ACC112 (cell line): ENCODE results near the gene TUB.

Experiments used
- H2AFZ ChIP-seq: fragments of 200-600 bp; sonication (generic); one replicate; pipeline ENCODE4 v1.6.0; 2017; ENCODE audit warnings: antibody characterized with exemption, low read length; ENCODE audit not compliant: unreplicated experiment
- H3K27ac ChIP-seq: fragments of 200-600 bp; sonication (generic); 2 replicates; pipeline ENCODE4 v1.5.1; 2014; ENCODE audit warnings: low read depth, mild to moderate bottlenecking, antibody characterized with exemption, low read length, moderate library complexity
- H3K27me3 ChIP-seq: fragments of 200-600 bp; sonication (generic); 2 replicates; pipeline ENCODE4 v1.6.1; 2014; ENCODE audit warnings: mild to moderate bottlenecking, antibody characterized with exemption, low read length, moderate library complexity, mixed read lengths; ENCODE audit not compliant: insufficient read depth
- H3K36me3 ChIP-seq: fragments of 200-600 bp; sonication (generic); 2 replicates; pipeline ENCODE4 v1.6.1; 2016; ENCODE audit warnings: mild to moderate bottlenecking, antibody characterized with exemption, low read length, moderate library complexity, mixed read lengths; ENCODE audit not compliant: insufficient read depth
- H3K4me1 ChIP-seq: fragments of 200-600 bp; sonication (generic); one replicate; pipeline ENCODE4 v1.6.1; 2016; ENCODE audit warnings: low read length, mixed read lengths; ENCODE audit not compliant: insufficient read depth, unreplicated experiment, control insufficient read depth
- H3K4me3 ChIP-seq: fragments of 200-600 bp; sonication (generic); 2 replicates; pipeline ENCODE4 v1.5.1; 2014; ENCODE audit warnings: mild to moderate bottlenecking, low read depth, low read length
- H3K79me2 ChIP-seq: fragments of 200-600 bp; sonication (generic); one replicate; pipeline ENCODE4 v1.6.0; 2016; ENCODE audit warnings: low read length; ENCODE audit not compliant: control insufficient read depth, unreplicated experiment, insufficient read depth

TUB gene

GRCh38 chr11:8047382-8047781 lies 33.6 kb upstream of the TUB start:
- H3K4me1 ChIP-seq, result no peaks in the 10 kb centered on the region
- no peak overlapping the region for H3K4me3 ChIP-seq
- no peaks in the 10 kb centered on the region for H3K36me3 ChIP-seq
- H3K79me2 ChIP-seq, result no peaks in the 10 kb centered on the region
- no peak overlapping the region for H3K27ac ChIP-seq
- peaks cover 38% of the 10 kb centered on the region for H3K27me3 ChIP-seq
- no peak overlapping the region for H2AFZ ChIP-seq

DNA sequence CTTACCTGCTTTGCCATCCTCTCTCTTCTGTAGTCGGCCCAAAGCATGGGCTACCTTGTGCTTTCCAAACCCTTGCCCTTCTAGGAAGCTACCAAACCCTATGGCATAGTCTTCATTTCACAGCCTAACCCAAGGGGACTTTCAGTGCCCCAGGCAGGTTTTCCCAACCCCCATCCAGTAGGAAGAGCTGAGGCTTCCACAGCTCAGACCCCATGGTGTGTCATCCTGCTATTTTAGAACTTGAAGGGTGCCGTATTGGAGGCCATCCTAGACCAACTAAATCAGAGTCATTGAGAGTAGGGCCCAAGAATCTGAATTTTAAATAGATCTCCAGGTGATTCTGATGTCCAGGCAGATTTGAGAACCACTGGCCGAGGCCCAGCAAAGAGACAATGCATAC lies 31.9 kb upstream of the TUB start:
- no peak overlapping the region for H3K27ac ChIP-seq
- H3K4me1 ChIP-seq, result no peaks in the 10 kb centered on the region
- H3K27me3 ChIP-seq, result peaks cover 24% of the 10 kb centered on the region
- H2AFZ ChIP-seq, result no peak overlapping the region
- no peaks in the 10 kb centered on the region for H3K79me2 ChIP-seq
- no peak overlapping the region for H3K4me3 ChIP-seq
- no peaks in the 10 kb centered on the region for H3K36me3 ChIP-seq

- Histone ChIP-seq H3K4me3 (no peak overlapping the region), H2AFZ (no peak overlapping the region), H3K27ac (no peak overlapping the region), H3K4me1 (peaks cover 8% of the 10 kb centered on the region), H3K79me2 (no peaks in the 10 kb centered on the region), H3K27me3 (no peaks in the 10 kb centered on the region; the same call in 1 of the 2 replicates), H3K36me3 (no peaks in the 10 kb centered on the region)
These were observed 25.7 kb upstream of the TUB start for GRCh38 chr11:8055091-8055835.

DNA sequence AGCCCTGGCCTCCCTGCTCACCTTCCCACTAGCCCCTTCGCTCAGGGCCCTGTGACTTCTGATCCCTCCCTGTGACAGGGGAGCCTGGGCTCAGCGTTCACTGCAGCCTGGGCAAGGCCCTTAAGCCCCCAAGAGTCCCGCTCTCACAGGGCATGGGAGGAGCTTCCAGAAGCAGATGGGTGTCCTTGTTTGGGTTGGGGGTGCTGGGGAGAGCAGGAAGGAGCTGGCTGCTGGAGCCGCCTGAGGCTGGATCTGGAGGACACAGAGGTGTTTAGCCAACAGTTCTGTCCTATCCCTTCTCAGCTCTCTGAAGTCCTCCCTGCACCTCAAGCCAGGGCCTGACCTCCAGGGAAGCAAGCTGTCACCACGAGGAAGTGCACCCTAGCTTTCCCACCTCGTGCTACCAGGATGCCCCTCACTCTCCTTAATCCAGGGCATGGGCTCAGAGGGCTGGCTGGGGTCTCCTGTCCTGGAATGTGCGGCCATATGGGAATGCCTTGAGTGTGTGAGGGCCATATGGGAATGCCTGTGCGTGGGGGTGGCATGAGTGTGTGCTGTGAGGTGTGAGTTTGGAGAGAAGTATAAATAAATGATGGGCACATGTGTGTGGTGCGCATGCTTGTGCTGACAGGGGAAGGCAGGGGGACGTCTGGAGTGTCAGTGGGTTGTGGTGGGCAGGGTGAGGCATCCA lies 25.0 kb upstream of the TUB start:
- Histone ChIP-seq H2AFZ (no peak overlapping the region), H3K27ac (no peak overlapping the region), H3K4me3 (no peak overlapping the region), H3K4me1 (peaks cover 10% of the 10 kb centered on the region), H3K36me3 (no peaks in the 10 kb centered on the region), H3K27me3 (no peaks in the 10 kb centered on the region), H3K79me2 (no peaks in the 10 kb centered on the region)

- H3K27me3 ChIP-seq, result no peaks in the 10 kb centered on the region
- H3K79me2 ChIP-seq, result no peaks in the 10 kb centered on the region
- H3K36me3 ChIP-seq, result no peaks in the 10 kb centered on the region
- H3K27ac ChIP-seq, result no peak overlapping the region
- H2AFZ ChIP-seq, result no peak overlapping the region
- peaks cover 10% of the 10 kb centered on the region for H3K4me1 ChIP-seq
- H3K4me3 ChIP-seq, result no peak overlapping the region
These were observed 24.1 kb upstream of the TUB start for GRCh38 chr11:8056810-8057463.

- Histone ChIP-seq H2AFZ (no peak overlapping the region), H3K79me2 (no peaks in the 10 kb centered on the region), H3K4me3 (no peak overlapping the region), H3K4me1 (peaks cover 16% of the 10 kb centered on the region), H3K36me3 (no peaks in the 10 kb centered on the region), H3K27ac (no peak overlapping the region), H3K27me3 (no peaks in the 10 kb centered on the region)
These were observed 22.8 kb upstream of the TUB start for GRCh38 chr11:8058216-8058615.

- Histone ChIP-seq H3K4me1 (peaks cover 23% of the 10 kb centered on the region), H3K27me3 (no peaks in the 10 kb centered on the region), H3K4me3 (no peak overlapping the region), H2AFZ (no peak overlapping the region), H3K36me3 (no peaks in the 10 kb centered on the region), H3K27ac (no peak overlapping the region), H3K79me2 (no peaks in the 10 kb centered on the region)
These were observed 22.0 kb upstream of the TUB start for GRCh38 chr11:8059030-8059429.

- Histone ChIP-seq H3K27ac (no peak overlapping the region), H3K4me1 (peaks cover 23% of the 10 kb centered on the region), H3K4me3 (no peak overlapping the region), H3K79me2 (no peaks in the 10 kb centered on the region), H2AFZ (no peak overlapping the region), H3K27me3 (no peaks in the 10 kb centered on the region), H3K36me3 (no peaks in the 10 kb centered on the region)
These were observed 21.4 kb upstream of the TUB start for GRCh38 chr11:8059571-8060011.

- Histone ChIP-seq H3K4me3 (no peak overlapping the region), H3K79me2 (no peaks in the 10 kb centered on the region), H2AFZ (no peak overlapping the region), H3K27ac (peak overlapping the region; percentile 23; the same call in 1 of the 2 replicates), H3K36me3 (no peaks in the 10 kb centered on the region), H3K4me1 (peaks cover 23% of the 10 kb centered on the region), H3K27me3 (no peaks in the 10 kb centered on the region)
These were observed 20.8 kb upstream of the TUB start for GRCh38 chr11:8060146-8060719.

- Histone ChIP-seq H3K79me2 (no peaks in the 10 kb centered on the region), H3K27ac (peak overlapping the region; percentile 23; the same call in 1 of the 2 replicates), H2AFZ (peak overlapping the region; percentile 24), H3K36me3 (no peaks in the 10 kb centered on the region), H3K4me3 (no peak overlapping the region), H3K27me3 (no peaks in the 10 kb centered on the region), H3K4me1 (peaks cover 23% of the 10 kb centered on the region)
These were observed 20.0 kb upstream of the TUB start for GRCh38 chr11:8060801-8061554.
